Stimulated activated CD4-positive, alpha-beta T cell treated with anti-CD3 and anti-CD28 coated beads, TNF-alpha, amount 100 ng/mL, for 1 hour (primary cell): ENCODE measurements around the gene SGMS2.

Experiments used
- DNase-seq, 3 donors: peaks; one replicate each; pipeline ENCODE4 v3.0.0-alpha.2; 2020; ENCODE audit warnings: low read depth in 3 of 3, low spot score in 1 of 3

Gene SGMS2

GRCh38 chr4:107824350-107825071, at the start of gene SGMS2:
Gene SGMS2, plus strand, starts transcription at chr4:107824932. Its CDS starts 70,622 bp downstream, at chr4:107895554.
- DNase-seq, result peak in 1 of 3 donors; percentile 51

GRCh38 chr4:107777890-107778289, 46.8 kb upstream of the SGMS2 start:
- no peak for DNase-seq

DNA sequence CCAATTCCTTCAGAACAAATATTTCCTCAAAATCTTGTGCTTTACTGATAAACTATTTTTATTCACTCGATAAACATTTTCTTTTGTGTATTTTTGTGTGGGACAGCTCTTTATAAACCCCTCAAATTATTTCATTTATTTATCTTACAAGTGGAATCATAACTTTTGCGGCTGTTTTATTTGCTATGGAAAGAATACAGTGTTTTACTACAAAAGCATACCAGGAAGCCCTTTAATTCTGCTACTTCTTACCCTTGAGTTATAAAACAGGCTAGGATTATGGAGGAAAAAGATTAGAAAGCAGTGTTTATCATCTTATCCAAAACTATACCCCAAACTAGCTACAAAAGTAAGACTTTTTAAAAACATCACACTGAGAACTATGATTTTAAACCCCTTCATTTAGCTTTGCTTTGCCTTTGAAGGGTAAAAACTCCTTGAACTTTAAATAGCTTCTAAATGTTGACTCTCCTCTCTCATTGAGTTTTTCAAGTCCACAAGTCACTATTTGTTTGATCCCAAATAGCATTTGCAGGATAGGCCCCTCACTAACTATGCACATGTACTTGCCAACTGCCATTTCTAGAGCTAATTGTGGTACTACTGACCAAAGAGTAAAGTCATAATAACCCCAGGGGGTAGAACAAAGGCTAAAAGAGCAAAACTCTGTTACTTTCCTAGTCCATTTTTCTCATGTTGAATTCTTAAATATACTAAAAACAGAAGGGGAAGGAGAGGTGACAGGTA, 45.8 kb upstream of the SGMS2 start:
- DNase-seq, result no peak

DNA sequence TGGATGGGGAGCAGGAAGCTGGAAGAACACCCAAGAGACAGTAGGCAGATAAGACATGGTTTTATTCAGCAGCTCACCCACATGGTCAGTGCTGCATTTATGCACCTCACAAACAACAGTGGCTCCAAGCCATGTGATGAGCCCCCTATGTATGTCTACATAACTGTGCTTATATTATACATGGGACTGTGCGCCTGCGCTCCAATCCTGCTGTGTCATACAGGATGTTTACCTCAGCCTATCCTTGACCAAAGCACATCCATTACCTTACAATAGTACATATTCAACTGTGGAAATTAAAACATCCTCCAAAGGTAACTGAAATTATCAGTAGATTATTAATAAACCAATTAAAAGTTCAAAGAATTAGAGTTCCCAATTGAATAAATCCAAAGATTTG, 44.1 kb upstream of the SGMS2 start:
- no peak for DNase-seq

GRCh38 chr4:107791902-107792301, 32.8 kb upstream of the SGMS2 start:
- no peak for DNase-seq

- DNase-seq, result no peak
Measured at GRCh38 chr4:107792711-107793110, 32.0 kb upstream of the SGMS2 start.

- no peak for DNase-seq
Measured at GRCh38 chr4:107793996-107794395, 30.7 kb upstream of the SGMS2 start.

GRCh38 chr4:107799669-107800450, 24.9 kb upstream of the SGMS2 start:
- no peak for DNase-seq

DNA sequence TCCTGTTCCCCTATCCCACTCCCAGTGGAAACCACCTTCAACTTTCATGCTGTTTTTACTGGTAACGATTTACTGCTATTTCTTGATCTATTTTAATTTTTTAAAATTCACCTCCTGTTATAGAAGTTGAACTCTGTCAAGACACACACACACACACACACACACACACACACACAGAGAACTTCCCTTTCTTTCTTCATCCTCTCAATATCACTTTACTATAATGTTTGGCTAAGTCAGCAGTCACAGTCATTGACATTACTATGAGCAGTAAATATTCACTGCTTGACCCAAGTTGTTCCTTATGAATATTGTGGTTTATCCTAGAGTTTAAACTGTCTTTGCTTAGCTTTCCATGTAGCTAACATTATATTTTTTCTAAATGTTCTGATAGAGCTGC, 24.0 kb upstream of the SGMS2 start:
- no peak for DNase-seq

DNA sequence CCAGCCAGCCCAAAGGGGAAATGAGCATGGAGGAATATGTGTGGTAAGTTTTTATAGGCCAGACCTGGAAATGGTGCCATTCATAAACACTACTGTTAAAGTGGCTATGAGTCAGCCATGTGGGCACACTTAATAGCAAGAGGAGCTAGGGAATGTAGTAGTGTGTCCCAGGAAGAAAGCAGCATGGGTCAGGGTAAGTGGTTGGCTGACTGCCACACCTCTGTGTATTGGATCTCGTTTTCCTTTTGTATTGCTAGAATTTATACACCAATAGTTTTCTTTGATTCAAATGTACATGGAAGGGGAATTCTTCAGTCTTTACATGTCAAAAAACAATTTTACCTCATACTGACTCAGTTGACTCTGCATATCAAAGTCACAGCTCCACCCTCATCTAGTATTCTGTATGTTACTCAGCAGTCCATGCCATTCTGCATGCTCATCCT, 22.9 kb upstream of the SGMS2 start:
- no peak for DNase-seq

DNA sequence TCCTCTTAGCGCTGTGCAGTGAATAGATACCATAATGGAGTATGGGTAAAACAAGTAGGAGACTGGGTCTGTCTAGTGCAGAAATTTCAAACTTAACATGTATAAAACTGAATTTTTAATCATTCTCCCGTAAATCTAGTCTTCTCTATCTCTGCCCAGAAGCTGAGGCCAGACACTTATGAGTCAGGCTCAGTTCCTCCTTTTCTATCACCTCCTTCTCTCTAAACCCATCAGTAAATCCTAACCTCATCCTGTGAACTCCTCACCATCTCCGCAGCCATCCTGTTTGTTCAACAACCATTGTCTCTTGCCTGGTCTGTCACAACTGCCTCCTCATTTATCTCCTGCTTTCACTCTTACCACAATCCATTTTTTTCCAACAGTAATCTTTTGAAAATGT, 19.8 kb upstream of the SGMS2 start:
- no peak for DNase-seq

- no peak for DNase-seq
Measured at GRCh38 chr4:107806196-107806595, 18.5 kb upstream of the SGMS2 start.

DNA sequence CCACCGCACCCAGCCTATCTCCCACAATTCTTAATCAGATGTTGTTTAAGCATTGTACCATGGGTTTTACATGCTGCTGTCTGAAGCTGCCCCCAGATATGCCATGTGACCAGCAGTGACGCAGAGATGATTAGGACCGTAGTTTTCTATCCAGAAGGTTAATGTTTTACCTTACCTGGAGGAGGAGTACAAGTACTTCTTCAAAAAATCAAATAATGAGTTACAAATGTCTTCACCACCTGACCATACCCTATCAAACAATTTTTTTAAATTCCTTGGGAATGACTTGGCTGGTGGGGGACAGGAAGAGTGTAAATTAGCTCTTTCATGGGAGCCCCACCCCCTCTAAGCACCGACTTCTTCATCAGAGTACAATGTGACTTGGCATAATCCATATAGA, 16.2 kb upstream of the SGMS2 start:
- DNase-seq, result no peak

DNA sequence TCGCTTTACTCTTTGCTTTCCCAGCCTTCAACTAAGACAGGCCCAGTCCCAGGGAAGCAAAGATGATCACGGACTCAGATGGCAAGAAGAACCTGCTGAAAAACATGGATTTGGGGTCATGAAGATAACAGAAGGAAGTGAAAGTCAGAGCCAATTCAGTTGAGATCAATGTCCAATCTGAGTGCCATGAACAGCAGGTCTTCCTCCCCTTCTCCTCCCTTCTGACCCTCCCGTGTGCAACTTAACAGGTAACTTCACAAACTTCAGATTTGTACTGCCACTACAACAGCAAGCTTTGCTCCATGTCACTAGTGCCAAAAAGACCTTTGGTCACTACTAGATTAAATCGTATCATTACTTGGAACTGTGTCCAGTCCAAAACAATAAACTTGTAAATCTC, 15.5 kb upstream of the SGMS2 start:
- DNase-seq, result no peak

DNA sequence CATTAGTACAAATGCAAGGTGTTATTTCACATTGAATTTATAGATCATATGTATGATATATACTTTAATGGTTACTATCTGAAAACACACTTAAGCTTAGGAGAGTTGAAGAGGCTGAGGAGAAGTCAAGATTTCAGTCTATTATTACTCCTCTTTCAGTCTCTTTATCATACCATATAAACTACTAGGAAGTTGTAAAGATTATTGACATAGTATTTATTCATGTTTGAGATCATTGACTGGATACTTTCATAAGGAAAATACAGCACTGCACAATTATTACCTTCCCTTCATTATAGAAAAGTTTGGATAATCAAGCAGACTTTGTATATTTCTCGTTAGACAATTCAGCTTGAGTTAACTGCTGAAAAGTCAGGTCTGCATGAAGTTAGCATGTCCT, 10.0 kb upstream of the SGMS2 start:
- no peak for DNase-seq

GRCh38 chr4:107815158-107815557, 9.6 kb upstream of the SGMS2 start:
- DNase-seq, result no peak

DNA sequence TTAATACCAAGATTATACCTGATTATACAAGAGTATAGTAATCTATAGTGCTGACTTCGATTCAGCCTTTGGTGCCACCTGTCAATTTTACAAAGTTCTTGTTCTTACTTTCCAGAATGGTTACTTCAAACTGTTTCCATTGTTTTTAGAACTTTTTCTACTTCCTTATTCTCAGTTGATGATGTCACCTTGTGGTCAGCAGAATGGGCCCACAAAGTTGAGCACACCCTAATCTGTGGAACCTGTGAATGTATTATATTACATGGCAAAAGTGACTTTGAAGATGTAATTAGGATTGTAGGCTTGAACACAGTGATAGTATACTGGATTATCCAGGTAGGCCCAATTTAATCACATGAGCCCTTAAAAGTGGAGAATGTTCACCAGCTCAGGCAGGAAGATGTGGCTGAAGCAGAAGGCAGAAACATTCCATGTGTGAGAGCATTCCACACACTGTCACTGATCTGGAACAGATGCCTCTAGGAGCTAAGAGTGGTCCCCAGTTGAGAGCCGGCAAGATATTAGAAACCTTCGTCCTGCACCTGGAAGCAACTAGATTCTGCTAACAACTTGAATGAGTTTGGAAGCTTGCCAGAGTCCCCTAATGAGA, 6.3 kb upstream of the SGMS2 start:
- DNase-seq, result no peak

DNA sequence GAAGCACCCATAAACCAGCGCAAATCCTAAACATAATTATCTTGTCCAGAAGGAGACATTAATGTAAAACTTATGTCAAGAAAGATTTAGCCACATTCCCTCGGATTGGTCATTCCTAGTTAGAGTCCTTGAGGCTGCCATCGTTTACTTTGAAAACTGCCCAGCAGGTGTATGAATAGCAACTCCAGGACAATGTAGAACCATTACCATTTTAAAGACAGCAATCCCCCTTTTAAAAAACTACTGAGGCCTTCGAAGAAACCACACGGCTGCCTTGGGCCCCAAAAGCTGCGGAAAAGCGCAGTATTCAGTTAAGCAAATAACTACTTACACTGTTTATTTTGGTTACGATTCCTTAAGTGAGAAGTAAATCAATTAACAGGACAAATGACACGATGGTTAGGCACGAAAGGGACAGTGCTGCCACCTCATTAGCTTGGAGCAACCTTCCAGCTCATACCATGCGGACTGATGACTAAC, 822 bp upstream of the SGMS2 start:
- DNase-seq, result no peak

DNA sequence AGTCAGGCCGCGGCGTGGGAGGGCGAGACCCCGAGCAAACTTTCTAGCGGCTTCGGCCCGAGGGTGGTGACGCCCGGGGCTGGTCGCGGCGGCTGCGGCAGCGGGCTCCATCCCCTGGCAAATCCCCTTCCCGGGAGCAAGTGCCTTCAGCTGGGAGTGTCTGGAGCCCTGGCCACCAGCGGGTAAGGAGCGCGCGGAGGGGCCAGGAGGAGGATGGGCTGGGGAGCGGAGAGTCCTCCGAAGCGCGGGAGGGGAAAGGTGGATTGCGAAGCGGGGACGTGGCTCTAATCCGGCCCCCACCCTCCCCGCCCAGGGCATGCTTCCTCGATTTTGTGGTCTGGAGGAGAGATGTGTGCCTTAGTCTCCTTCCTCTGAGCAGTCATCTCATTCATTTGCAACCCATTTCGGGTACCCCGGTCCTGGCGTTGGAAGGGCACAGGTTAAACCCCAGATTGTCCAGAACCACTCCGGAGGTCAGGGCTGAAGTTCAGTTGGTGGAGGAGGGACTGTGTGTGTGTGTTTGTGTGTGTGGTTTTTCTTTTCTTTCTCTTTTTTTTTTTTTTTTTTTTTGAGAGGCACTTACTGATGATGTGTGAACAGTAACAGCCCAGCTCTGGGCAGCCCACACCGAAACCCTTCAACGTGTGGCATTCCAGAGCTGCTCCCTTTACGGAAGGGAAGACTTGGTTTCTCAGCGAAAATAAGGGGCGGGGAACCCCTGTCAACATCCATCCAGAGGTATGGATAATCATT, 516 bp downstream of the SGMS2 start:
- peak in 1 of 3 donors; percentile 4 for DNase-seq

DNA sequence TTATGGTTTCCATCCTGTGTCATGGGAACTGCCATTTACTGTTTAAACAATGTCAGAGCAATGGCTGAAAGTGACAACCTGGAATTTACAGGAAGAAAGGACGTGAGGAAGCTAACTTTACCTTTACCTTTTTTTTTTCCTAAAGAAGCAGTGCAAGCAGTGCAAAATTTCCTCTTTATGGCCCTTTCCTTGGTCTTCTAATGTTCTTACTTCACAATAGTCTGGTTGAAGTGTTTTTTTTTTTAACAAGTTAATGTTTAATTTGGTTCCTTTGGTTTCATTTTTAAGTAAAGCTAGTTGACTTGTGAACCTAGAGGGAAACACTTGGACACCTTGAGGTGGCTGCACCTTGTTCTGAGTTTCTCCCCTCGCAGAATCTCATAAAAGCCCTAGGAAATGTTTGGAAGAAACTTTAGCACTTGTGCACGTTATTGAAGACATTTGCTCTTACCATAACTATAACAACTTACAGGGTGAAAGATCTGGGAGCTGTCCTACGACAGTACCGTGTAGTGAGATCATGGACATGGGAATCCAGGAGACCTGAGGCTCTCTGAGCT, 1.8 kb downstream of the SGMS2 start:
- DNase-seq, result no peak
